Hematopoietic multipotent progenitor cell treated with erythropoietin and hydrocortisone succinate and interleukin-3 and kit ligand, for 8 days (in vitro differentiated cells): ENCODE results near the gene CBX1.
"Not testable (repeated sequence)": the region's sequence is repeated elsewhere in the genome, so short reads cannot be mapped to it uniquely, and the experiment has no call there.

Experiments used
- DNase-seq: peaks from one replicate; pipeline ENCODE4 v3.0.0-alpha.2; 2015

CBX1 gene

DNA sequence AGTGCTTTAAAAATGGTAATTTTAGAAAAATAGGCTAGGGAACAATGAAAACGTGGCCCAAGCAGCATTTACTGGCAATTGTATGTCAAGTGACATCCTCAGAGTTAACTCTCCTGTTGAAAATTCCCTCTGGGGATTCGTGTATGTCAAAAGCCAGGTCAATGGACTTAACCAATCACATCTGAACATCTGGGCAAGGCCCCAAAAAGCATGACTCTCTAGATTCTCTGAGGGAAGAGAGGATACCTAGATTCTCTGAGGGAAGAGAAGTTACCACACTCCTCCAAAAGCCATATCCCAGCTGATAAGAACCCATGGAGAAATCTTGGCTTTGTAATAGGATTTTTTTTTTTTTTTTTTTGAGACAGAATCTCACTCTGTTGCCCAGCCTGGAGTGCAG, 29.6 kb downstream of the CBX1 start:
- DNase-seq: no peak

DNA sequence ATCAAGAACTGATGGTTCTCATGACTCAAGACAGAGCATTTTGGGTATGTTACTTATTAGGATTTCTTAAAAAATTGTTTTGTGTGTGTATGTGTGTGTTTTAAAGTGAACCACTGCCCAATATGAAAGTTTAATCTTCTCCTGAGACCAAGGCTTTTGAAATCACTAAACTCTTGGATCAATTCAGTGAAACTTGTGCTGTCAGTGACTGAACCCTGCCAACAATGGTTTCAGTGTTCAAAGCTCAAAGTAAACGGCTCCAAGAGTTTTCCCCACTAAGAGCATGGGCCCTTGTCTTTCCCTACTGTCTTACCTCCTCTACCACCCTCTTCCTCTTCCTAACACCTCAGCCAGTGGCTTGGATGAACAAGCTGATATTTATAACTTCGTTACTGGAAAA, 31.1 kb downstream of the CBX1 start:
- no peak for DNase-seq

DNA sequence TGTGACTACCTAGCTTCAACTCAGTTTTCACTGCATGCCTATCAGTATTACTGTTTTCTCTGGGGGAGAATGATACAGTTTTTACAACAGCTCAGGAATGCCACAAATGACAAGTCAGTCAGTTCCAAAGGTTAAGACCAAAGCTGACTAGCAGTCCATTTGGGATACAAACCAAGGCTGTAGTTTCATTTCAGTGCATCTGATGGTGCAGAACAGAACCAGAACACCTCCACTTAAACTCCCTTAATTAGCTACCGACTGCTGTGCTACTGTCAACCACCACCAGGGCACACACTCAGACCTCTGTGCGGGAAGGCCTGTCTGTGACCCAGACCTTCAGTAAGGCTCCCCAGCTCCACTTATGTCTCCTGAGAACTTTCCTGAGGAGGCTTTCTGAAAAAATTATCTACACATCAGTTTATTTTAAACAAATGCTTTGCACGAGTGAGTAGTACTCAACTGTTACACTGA, 32.8 kb downstream of the CBX1 start:
- peak; percentile 7 for DNase-seq

DNA sequence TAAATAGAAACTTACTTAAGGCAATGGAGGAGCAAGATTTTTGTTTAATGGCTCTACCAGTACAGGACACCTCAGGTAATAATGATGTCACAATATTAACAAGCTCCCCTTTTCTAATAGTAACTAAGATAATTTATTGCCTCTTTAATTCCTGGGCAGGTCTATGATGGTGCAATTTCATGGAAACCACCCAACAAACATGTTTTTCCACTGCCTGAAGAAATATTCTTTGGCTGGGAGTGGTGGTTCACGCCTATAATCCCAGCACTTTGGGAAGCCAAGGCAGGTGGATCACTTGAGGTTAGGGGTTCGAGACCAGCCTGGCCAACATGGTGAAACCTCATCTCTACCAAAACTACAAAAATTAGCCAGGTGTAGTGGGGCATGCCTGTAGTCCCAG, 33.5 kb downstream of the CBX1 start:
- not testable (repeated sequence) for DNase-seq

DNA sequence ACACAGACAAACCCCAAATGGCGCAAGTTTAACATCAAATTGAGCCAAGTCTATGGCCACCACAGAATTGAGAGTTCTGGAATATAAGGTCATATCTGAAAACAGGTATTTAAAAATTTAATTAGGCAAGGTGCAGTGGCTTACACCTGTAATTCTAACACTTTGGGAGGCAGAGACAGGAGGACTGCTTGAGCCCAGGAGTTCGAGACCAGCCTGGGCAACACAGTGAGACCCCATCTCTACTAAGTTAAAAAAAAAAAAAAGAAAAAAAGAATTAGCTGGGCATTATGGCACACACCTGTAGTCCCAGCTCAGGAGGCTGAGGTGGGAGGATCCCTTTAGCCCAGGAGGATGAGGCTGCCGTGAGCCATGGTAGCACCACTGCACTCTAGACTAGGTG, 34.0 kb downstream of the CBX1 start:
- DNase-seq: no peak

DNA sequence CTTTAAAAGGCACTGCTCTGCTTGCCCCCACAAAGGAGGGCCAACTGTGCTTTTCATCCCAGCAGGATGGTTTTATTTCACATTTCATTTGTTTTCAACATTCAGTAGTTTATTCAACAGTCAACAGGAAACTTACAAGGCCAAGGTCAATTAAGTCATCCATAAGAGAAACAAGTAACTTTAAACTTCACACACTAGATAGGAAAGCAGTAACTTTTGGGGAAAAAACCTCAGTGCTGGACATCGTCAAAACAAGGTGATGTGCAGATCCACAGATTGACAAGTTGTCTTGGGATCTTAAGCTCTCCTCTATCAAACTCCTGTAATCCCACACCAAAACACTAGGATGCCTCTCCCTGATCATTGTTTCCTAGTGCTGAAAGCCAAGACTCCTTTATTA, 34.6 kb downstream of the CBX1 start:
- no peak for DNase-seq

DNA sequence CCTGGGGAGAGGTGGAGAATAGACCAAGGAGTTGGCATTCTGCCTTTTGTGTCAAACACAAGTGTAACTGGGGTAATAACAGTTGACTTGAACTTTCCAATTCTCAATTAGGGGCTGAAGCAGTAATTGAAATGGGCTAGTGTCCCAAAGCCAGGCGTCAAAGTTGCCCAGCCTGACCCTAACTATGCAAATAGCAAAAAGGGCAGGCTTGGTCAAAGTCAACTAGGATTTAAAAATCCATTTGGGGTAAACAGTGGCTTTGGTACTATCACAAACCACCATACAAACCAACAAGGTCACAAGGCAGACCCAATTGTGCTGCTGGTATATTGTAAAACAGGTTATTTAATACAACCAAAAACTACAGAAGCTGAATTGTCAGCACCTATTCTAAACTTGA, 35.1 kb downstream of the CBX1 start:
- DNase-seq: no peak

DNA sequence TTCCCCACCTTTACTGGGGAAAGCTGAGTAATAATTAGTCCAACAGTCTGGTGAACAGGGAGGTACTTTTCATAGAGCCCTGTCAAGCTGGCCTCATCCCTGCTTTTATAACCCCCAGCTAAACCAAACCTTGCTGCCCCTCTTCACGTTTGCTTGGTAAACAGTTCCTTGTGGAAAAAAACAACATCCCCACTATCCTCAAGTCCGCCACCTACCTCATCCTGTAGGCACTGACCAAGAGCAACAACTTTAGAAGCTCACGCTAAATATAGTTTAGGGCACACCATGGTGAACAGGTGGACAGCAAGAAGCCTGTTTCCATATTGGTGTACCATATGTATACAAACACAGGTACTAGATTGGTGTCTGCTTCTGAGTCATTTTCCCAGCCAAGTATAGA, 36.6 kb downstream of the CBX1 start:
- no peak for DNase-seq

DNA sequence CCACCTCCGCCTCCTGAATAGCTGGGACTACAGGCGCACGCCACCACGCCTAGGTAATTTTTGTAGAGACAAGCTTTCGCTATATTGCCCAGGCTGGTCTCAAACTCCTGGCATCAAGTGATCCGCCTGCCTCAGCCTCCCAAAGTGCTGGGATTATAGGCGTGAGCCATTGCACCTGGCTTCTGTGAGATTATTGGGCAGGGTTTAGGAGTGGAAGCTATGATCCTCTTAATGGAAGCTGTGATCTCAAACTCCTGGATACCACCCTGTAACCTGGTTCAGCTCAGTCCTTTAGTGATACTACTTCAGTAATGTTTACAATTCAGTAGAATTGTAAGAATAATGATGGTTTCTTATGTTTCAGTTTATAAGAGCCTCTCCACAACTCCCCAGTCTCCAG, 39.0 kb downstream of the CBX1 start:
- DNase-seq: no peak

DNA sequence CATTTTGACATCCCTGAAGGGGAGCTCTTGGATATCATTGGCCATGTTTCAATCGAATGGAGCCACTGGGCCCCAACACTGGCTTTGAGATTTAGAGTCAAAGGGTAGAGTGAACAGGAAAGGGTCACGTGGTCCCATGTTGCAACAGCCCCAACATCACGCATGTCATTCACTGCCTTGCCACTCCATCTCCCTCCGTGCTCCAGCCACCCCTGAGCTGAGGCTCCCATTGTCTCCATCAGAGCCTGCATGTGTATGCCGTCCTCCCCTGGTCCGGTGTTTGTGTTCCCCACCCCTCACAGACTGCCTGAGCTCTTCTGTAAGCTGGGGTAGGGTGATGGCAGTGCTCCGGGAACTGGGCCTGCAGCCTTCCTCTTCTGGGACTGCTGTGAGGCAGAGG, 41.0 kb downstream of the CBX1 start:
- DNase-seq: no peak

DNA sequence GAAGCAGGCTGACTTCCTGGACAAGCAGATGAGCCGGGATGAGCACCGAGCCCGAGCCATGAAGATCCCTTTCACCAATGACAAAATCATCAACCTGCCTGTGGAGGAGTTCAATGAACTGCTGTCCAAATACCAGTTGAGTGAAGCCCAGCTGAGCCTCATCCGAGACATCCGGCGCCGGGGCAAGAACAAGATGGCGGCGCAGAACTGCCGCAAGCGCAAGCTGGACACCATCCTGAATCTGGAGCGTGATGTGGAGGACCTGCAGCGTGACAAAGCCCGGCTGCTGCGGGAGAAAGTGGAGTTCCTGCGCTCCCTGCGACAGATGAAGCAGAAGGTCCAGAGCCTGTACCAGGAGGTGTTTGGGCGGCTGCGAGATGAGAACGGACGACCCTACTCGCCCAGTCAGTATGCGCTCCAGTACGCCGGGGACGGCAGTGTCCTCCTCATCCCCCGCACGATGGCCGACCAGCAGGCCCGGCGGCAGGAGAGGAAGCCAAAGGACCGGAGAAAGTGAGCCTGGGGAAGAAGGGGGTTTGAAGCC, 42.1 kb downstream of the CBX1 start:
- no peak for DNase-seq

DNA sequence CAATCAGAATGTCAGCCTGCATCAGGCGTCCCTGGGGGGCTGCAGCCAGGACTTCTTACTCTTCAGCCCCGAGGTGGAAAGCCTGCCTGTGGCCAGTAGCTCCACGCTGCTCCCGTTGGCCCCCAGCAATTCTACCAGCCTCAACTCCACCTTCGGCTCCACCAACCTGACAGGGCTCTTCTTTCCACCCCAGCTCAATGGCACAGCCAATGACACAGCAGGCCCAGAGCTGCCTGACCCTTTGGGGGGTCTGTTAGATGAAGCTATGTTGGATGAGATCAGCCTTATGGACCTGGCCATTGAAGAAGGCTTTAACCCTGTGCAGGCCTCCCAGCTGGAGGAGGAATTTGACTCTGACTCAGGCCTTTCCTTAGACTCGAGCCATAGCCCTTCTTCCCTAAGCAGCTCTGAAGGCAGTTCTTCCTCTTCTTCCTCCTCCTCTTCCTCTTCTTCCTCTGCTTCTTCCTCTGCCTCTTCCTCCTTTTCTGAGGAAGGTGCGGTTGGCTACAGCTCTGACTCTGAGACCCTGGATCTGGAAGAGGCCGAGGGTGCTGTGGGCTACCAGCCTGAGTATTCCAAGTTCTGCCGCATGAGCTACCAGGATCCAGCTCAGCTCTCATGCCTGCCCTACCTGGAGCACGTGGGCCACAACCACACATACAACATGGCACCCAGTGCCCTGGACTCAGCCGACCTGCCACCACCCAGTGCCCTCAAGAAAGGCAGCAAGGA, 42.7 kb downstream of the CBX1 start:
- DNase-seq: no peak

DNA sequence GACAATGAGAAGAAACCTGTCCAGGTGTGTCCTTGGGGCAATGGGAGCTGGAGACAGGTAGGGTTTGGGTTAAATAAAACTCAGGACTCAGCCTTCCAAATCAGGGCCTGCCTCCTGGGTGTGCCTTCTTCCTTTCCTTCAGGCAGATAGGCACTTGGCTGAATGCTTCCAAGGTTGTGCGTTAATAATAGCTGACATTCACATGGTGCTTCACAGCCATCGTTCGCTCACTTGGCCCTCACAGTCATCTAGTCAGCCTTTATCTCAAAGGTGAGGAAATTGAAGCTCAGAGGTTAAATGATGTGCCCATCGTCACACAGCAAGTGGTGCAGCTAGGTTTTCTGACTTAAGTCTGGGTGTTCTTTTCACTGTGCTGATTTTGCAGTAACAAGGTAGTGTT, 43.7 kb downstream of the CBX1 start:
- no peak for DNase-seq

DNA sequence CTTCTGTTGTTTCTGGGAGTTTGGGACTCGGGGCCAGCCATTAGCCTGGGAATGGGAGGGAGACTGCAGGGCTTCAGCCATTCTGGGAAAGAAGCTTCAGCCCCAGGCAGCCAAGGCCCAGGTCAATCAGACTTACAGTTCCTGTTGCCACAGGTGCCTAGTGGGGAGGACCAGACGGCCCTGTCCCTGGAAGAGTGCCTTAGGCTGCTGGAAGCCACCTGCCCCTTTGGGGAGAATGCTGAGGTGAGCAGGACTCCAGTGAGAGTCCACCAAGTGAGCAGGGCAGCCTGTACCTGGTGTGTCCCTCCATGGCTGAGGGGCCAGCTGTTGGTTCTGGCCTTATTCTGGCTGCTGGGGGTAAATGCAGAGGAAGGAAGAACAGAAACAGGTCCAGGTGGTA, 44.4 kb downstream of the CBX1 start:
- DNase-seq: no peak

DNA sequence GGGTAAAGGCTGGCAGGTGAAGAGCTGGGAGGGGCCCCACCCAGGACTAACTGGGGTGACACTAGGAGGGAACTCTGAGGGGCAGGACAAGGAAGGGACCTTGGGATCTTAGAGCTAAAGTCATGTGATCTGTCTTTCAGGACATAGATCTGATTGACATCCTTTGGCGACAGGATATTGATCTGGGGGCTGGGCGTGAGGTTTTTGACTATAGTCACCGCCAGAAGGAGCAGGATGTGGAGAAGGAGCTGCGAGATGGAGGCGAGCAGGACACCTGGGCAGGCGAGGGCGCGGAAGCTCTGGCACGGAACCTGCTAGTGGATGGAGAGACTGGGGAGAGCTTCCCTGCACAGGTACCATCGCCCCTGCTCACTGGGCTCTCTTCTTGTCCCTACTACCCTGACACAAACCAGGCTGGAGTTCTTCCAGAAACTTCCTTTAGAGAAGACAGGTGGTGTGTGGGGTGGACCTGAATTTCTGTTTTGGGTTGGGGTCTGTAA, 45.0 kb downstream of the CBX1 start:
- no peak for DNase-seq

DNA sequence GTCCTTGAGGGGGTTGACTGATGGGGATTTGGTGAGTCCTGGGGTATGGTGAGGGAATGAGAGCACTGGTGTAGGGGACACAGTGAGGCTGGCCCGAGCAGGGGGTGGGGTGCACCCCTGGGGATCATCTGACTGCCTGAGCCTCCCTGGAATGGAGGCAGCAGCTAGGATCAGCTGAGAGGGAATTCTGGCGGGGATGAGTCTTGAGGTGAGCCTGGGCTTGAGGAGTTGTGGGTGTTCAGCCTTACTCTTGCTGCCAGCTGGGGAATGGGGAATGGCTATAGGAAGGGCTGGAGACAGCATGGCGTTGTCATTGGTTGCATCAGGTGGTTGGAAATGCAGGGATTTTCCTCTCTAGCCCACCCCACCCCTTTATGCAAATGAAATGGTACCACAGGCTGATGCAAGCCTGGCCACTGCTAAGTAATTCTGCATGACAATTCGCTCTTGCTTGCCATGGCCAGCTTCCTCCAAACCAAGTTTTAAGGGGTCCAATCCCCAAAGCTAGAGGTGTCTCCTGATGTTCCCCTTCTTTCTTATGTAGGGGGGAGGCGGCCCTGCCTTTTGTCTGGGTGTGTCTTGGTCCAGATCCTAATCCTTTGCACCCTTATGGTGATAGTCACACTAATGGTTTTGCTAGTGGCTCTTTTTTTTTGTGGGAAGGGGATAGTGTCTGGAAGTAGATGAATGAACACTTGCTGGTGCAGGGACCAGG, 45.6 kb downstream of the CBX1 start:
- DNase-seq: peak; percentile 22

DNA sequence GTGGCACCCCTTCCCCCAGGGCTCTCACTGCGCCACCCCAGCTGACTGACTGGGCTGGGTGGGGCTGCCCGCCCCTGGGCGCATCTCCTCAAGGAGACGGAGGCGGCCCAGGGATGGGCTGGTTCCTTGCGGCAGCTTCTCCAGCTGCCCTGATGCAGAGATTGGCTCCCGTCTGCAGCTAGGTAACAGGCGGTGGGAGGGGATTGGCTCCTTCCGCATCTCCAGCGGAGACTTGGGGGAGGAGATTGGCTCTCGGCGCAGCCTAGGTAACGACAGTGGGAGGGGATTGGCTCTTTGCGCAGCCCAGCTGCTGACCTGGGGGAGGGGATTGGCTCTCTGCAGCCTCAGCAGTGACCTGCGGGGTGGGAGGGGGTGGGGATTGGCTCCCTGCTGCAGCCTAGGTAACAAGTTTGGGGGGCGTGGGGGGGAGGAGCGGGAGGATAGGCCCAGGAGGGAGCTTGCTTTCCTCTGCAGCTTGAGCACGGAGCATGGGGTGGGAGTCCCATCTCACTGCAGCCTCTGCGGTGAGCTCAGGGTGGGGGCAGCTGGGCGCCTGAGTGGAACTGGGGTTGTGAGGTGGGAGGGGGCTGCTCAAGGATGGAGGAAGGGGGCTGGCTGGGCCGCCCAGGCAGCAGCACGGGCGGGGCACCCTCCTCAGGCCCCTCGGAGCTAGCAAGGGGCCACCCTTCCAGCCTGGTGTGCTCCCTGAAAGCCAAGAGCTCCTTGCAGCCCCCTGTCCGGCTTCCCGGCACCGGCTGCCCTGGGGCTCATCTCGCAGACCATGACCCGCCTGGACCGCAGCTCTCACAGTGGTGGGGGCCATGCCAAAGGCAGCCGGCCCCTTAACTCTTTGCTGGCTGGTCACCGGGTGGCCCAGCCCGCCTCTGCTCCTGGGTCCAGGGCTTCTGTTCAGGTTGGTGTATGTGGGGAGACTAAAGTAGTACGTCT, 46.8 kb downstream of the CBX1 start:
- no peak for DNase-seq

DNA sequence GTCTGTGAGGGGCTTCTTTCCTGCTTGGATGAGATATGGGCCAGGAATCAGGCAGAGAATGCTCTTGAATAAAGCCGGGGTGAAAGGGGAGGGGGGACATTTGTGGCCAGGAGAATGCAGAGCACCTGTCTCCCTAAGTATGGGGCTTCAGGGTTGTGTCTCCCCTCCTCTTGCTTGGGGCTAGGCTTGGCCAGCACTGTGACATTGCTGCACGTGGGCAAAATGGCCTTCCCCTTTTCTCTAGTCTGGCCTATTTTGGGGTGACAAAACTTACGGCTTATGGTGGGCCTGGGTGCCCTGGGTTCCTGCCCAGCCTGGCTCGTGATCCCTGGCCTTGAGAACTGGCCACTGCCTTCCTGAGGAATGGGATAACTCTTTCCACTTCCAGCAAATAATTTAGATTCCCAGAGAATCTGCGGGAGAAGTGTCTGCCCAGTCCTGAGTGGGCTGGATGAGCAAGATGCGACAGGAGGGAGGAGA, 47.5 kb downstream of the CBX1 start:
- DNase-seq: no peak

DNA sequence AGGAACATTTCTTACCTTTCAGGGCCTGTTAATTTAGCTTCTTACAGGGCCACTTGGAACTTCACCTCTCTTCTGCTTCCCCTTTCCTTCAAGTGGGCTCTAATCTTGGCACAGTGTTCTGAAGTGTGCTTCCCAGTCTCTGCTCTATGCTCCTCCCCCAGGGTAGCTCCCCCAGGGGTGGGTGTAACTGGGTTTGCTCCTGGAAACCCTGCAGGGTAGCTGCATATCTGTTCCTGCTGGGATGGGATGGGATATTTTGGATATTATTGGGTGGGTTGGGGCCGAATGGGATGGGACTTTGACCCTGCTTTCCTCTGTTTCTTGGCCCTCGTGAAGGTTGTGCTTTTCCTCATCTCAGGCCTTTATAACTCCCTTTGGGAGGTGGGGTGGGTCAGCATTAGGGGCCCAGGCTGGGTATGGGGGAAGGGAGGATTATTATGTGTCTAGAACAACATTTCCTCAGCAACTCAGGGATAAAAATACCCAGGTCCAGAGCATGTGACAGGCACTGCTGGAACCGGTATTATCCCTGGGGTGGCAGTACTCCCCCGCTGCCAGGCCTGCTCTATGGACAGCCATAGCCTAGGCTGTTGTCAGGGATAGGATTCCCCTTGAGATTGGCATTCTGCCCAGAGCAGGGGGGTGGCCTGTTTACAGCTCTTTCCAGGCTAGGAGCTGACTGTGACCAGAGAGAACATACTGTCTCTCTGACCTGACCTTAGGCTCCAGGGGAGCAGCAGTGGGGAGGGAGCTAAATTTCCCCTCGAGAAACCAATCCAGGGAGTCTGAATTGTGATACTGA, 48.1 kb downstream of the CBX1 start:
- peak; percentile 67 for DNase-seq

DNA sequence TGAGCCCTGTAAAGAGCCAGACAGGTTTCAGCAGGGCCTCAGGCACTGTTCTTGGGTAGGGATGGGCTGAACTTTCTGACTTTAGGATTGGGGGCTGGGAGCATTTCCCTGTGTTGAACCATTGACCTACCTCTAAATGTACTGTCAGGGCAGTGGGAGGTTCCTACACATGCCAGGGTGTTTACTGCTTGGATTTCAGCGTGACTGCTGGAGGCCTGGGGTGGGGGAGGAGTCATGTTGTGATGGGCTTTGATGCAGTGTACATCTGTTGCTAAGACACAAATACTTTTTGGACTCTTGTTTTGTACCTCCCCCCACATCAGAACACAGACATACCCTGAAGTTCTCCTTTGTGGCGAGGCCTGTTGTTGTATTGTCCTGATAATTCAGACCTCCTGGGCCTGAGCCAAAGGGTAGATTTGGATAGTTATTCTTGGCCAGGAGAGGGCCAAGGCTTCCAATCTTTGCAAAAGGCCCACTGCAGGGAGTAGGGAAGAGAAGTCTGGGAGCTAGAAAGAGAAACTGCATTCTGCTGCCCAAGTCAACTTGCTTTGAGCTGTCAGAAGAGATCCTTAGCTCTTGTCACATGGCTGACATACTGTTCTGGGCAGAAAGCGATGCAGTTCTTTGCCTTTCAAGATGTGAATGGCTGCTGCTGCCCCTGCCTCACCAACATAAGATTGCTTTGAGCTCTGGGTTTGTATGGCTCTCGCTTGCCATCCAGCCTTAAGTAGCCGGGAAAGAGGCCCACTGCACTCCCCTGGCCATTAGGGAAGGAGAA, 49.4 kb downstream of the CBX1 start:
- peak; percentile 96 for DNase-seq

DNA sequence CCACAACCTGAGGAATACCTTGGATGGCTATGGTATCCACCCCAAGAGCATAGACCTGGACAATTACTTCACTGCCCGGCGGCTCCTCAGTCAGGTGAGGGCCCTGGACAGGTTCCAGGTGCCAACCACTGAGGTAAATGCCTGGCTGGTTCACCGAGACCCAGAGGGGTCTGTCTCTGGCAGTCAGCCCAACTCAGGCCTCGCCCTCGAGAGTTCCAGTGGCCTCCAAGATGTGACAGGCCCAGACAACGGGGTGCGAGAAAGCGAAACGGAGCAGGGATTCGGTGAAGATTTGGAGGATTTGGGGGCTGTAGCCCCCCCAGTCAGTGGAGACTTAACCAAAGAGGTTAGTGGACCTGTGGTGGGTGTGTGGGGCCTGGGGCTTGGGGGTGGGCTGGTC, 50.0 kb downstream of the CBX1 start:
- no peak for DNase-seq
